HG03280 (cell line): ENCODE data around the gene RBFOX1.

Source experiments
- ATAC-seq: cut with Tn5 transposase; IDR thresholded peaks from one replicate; pipeline ENCODE4 v1.9.1; 2021; ENCODE audit warnings: mild to moderate bottlenecking, moderate library complexity; ENCODE audit not compliant: unreplicated experiment

RBFOX1 gene

DNA sequence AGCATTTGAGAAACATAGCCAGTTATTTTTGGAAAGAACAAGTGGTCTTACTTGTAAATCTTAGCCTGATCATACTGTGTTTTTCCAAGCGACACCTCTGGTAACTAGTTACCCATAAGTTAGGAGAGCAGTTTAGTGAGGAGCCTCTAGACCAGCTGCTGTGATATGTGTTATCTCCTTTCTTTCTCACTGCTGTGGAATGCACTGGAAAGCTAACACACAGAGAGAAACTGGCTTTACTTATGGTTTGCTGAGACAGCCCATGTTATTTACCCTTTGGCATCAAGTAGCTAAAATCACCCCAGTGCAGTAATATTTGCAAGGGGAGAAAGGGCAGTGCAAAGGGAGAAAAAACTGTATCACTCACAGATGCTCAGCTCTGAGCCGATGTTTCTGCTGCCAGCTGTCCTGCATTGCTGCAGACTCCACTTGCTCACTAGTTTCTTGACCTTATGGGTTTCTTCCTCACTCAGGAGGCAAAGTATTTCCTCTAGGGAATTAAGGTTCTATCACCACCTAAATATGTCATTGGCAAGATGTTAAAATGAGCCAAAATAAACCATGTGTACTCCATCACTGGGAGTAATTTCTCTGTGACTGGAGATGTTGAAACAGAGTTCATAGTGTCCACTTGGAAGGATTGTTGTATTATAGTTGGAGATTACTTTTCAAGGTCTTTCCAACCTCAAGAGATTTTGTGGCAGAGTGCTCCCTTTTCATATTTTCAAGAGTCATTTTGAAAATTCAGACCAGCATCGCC is 2.3 kb downstream of the RBFOX1 start:
- no peak for ATAC-seq

DNA sequence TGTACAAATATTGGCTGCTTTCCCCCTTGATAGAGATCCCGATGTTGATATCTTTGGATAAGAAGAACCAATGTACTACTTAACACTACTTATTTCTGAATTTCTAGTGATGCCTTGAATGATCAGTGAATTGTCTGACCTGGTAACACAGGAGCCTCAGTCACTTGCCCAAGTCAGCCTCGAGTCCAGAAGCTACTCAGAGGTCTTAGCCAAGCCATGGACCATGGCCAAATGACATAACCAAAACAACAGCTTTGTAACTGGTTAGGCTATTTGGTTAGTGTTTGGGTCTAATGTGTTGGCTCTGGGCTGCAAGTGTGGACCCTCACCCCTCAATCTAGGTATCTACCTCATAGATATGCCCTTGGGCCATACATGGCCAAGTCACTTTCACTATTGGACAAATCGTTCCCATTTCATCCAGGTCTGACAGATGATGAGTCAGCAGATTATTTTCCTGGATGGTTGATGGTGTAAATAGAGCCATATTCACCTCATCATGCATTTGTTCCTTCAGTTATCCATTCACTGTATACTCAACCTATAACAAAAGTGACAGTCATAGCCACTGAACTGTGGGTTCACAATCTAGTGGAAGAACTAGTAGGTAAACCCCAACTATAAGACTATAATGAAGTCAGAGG is 3.5 kb downstream of the RBFOX1 start:
- ATAC-seq, result no peak

DNA sequence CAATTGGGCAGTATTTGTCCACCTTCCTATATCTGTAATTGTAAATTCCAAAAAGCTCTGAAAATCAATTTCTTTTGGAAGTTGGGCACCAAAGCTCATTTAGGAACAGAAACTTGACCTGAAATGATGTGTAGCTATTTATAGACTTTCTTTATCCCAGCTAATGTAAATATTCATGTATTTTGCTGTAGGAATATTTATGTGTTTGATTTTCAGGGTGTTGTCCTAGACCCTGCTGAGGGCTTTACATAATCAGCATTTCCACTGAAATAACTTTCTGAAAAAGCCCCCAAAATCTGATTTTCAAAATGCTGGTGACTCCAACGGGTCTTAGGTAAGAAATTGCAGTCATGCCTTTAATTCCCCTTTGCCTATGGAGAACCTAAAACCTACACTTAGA is 4.1 kb downstream of the RBFOX1 start:
- ATAC-seq, result no peak

DNA sequence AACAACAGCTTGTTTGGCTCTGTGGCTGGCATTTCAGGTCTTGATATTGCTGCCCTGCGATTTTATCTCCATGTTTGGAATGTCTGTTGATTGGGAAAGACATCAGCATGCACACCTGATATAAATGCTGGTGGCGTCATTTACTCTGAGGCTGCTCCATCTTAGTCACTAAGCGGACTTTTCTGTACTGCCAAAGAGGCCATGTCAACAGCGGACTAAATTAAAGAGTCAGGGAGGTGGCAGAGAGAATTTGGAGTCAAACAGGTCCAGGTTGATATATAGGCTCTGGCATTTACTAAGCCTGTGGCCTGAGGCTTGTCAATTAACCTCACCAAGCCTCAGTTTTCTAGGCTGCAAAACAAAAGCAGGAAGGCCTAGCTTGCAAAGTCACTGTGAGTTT is 6.2 kb downstream of the RBFOX1 start:
- ATAC-seq, result no peak

DNA sequence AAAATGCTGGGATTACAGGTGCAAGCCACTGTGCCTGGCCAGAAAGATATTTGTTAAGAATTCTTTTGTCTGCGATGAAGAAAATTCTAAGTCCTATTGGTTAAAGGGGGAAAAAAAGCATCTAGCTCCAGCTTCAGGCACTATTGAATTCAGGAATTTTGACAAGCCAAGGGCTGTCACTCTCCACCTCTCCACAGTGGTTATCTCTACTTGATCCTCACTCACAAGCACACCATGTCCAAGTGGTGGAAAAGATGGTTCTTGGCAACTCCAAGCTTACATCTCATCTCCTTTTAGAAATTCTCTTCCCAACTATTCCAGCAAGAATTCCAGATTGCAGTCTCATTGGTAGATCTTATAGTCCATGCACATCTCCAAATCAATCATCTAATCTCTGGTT is 7.1 kb downstream of the RBFOX1 start:
- no peak for ATAC-seq

DNA sequence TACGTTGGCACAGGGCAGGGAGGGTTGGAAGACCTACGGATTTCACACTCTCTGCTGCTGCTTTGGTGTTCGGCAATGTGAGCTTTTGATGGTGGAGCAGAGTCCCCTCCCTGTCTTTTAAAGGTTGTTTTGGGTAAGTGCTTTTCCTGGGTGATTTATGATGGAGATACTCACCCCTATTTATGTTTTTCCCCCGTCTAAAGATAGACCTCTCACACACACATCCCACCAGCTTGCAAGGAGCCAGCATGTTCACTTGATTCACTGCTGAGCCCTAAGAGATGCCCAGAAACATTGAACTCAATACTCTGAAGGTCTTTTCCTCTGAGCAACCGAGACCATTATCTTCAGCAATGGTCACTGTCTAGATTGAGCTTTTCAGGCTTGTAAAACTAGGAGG is 8.3 kb downstream of the RBFOX1 start:
- ATAC-seq, result no peak

DNA sequence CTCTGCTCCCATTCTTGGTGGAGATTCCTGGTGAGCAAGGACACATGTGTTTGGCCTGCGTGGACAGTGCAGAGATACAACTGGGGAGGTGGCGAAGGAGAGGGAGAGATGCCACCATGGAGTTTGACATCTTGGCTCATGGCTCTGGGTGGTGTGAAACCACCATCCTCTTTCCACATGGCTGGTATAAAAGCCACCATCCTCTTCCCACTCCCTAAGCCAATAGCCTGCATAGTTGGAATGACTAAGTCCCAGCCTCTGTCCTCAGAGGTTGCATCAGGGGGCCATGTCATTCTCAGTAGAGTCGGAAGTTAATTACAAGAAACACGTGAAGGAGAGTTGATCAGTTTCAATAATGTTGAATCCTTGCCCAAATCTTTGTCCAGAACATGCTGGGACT is 10.0 kb downstream of the RBFOX1 start:
- no peak for ATAC-seq

DNA sequence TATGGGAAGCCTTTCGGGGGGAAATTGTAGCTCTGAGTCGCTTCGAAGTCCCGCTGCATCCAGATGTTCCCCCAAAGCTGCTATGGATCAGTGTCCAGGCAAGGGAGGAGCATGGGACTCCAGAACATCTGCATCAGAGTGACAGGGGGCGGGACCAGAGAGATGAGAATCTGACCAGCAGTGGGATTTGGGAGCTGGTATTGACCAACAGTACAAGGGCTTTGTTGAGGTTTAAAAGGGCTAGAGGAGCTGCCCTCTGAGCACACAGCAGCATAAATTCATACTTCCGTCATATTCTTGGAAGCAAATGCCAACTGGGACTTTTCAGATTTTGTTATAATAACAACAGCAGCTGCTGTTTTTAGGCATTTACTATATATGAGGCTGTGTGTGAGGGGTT is 10.6 kb downstream of the RBFOX1 start:
- ATAC-seq, result no peak

DNA sequence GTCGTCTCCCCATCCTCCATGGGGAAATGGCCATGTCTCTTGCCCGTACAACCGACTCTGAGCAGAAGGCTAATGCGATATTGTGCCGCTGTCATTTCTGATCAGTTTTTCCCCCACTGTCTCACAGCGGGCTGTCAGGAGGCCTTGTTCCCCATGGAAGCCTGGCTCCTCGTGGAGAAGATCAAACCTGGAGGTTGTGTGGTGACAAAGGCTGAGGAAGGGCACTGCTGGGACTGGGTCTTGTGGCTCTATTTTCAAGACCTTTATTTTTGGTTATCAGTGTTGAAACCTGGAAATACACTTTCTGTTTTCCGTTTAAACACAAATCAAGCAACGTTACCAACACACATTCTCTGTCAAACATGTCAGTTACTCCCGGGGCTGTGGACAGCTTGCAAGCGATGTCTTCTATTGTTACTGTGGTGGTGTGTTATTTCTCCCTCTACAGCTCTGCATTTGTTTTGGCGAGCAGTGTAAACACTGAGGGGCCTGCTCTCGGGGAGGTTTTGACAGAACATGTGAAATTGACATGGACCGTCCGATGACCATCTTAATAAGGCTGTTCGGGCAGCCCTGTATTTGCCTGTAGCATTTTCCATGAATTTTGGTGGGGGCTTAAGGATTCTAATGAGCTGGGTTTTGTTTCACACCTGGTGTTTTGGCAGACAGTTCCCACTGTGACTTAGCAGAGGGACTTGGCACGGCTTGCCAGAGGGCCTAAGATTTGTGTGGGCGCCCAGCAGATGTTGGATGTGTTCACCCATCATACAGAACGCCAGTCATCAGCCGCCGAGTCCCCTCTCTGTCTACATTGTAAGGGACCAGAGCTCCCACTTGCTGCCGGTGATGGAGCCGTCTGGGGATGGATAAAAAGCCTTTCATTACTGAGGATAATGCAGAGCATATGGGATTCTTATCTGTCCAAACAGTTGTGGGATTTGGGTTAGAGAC is 12.5 kb downstream of the RBFOX1 start:
- no peak for ATAC-seq

DNA sequence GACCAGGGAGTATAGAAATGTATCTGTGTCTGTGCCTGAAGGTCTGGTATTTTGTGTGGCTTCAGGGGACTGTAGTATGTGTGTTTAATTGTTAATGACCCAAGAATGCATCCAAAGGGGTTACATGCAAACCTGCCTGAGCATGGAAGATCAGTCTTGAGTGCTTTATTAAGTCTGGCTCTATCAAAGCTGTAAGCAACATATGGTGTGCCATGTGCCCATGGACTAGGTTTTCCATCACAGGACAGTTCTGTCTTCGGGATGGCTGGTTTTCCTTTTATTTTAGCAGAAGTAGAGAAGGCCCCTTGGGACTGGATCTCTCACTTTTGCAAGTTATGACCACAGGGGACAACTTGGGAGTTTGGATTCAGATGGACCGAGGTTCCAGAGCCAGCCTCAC is 18.2 kb downstream of the RBFOX1 start:
- no peak for ATAC-seq

DNA sequence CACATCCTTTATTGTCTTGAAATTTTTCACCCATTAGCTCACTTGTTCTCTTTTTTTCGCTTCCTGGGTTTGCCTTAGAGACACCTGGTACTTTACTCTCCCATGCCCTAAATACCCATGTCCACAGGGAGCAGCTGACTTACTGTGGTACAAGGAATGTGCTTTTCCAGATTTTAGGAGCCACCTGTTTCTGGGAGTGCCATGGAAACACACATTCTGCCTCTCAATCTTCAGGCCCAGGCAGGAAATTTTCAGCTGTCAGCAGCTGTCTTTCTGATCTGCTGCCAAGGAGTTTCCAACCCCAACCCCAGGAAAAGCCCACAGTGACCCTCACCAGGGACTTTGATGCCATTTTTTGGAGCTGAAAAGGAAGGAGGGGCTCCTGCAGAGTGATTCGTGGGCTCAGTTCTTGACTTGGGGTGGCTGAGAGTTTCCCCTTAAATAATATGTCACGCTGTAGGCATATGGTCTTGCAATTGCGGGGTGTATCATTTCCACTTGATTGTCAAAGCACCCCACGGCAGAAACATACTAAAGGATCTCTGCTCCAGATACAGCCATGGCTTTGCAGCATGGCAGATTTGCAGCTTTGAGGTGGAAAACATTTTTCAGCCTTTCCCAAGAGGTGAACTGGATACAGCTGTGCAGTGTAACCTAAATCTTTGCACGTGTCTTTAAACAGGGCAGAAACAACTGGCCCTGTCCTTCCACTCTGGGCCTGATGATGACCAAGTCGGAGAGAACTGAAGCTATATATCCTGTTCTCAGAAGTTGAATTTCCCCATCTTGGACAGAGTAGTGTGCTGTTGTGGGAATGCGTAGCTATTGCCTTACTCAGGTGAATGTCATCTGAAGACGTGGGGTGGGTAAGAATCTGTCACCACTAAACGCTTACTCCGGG is 19.2 kb downstream of the RBFOX1 start:
- no peak for ATAC-seq

DNA sequence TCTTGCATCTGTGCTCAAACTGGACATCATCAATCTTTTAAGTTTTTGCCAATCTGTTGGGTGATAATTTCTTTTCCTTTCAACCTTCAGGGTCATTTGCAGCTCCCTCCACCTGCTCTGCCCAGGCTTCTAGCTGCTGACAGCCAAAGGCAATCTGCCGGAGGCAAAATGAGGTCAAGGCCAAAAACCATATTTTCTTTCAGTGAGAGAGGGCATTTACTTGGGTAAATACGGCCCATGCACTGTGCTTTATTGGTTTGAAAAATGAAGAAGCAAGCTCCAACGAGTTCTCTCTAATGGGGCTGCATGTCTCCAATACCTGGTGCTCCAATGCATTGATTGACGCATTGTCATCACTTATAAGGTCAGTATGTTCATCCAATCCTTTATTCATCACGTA is 23.1 kb downstream of the RBFOX1 start:
- no peak for ATAC-seq

DNA sequence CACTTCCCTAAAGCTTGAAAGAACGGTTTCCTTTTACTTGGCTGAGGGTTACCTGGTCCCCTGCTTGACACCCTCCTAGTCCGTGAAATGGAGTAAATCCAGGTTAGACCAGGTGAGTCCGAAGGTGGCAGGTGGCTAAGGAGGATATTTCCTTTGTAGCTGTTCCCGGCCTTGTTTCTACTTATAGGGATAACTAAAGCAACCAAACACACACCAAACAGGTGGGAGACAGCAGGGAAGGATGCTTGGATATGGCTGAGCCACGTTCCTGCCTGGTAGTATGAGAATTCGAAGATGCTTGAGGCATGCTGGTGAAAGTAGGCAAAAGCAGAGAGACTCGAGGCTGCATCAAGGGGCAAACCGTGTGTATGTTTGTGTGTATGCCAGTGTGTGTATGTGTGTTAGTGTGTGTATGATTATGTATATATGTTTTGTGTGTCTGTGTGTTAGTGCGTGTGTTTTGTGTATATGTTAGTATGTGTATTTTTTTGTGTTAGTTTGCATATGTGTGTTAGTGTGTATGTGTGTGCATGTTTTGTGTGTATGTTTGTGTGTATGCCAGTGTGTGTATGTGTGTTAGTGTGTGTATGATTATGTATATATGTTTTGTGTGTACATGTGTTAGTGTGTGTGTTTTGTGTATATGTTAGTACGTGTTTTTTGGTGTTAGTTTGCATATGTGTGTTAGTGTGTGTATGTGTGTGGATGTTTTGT is 28.9 kb downstream of the RBFOX1 start:
- no peak for ATAC-seq

DNA sequence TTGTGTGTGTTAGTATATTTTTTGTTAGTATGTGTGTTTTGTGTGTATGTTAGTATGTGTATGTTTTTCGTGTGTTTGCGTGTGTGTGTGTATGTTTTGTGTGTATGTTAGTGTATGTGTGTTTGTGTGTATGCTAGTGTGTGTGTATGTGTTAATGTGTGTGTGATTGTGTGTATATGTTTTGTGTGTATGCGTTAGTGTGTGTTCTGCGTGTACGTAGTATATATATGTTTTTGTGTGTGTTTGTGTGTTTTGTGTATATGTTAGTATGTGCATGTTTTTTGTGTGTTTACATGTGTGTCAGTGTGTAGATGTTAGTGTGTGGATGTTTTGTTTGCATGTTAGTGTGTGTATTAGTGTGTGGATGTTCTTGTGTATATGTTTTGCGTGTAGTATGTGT is 29.6 kb downstream of the RBFOX1 start:
- ATAC-seq, result no peak

DNA sequence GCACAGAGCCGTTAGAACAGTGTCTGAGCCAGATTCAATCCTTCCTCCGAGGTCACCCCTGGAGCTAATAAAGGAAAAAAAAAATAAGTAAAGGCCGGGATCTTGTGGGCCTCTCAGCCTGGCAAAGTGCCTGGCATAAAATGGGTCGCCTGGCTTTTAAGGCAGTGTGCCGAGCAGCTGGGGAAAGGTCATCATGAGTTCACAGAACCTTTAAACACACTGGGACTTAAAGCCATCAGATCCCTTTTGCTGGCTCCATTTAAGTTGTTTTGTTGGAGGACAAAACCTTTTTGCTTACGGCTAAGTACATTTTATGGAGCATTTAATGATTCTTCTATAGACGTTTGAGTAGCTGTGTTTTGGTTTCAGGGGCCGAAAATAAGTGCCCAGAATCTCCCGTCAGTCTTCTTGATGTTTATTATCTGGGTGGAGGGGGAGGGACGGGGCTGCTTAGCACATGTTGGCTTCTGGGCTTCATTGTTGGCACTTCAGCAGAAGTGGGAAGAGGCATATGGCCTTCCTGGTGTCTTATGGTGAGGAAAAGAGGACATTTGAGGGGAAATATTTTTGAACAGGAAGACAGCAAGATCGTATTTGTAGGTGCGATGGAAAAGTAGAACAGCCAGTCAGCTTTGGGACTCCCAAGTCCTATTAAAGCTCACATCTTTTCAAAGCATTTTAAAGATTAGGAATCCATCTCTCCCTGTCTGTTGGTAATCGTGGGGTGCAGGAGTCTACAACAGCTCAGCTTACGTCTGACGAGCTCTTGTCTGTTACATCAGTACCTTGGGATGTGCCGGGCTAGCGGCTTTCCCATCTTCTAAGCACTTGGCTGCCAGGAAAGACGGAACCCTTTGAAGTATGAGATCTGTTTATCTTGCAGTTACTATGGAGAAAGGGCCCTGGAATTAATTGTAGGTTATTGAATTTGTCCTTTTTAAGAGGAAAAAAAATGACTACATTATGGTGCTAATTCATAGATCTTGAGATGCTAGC is 31.1 kb downstream of the RBFOX1 start:
- ATAC-seq, result no peak

DNA sequence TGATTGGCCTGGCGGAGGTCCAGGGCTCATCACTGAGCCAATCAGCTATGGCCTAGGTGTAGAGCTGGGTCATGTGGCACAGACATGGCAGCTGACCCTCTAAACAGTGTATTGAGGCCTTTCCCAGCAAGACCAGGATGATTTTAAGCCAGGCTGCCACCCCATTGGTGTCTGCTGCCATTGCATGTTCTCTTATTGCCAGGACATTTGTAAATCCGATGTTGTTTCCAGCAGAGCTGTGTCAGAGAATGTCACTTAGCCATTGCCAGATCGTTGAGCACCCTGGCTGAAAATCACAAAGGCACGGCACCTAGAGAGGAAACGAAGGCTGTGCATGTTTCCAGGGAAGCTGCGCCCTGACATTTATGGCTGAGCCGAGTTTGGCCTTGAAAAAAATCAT is 33.4 kb downstream of the RBFOX1 start:
- ATAC-seq, result no peak

DNA sequence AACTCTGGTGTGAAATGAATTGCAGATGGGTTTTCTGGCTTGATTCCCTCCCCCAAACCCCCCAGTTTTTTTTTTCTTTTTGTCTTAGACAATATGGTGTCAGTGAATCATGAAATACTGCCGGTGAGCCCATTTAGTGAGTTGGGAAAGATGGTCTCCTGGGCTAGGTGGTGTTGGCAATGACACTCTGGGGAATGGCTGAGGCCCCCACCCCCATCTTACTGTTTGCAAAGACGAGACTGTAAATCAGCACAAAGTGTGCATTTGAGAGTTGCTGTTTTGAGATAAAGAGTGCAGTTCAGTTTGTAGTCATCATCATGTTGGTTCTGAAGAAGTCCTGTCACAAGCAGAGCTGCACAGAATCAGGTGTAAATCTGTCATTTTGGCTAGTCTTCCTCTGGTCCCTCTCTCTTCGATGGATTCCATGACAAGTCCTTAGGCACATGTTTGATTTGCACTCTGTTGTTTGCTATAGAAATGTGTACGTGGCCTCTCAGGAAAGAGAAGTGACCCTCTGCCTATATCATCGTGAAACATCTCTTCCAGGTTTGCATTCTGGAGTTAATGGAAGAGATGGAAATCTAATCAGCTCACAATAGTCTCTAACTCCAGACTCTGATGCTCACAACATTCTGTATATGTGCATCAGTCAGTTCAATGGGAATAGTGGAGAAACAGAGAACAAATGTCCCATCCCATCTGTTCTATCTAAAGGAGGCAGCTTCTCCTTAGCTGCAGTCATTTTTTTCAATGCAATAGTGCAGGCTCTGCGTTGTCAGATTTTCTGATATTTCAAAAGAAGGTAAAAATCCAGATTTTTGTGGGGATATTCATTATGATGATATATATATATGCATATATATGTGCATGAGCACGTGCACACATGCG is 34.6 kb downstream of the RBFOX1 start:
- no peak for ATAC-seq

DNA sequence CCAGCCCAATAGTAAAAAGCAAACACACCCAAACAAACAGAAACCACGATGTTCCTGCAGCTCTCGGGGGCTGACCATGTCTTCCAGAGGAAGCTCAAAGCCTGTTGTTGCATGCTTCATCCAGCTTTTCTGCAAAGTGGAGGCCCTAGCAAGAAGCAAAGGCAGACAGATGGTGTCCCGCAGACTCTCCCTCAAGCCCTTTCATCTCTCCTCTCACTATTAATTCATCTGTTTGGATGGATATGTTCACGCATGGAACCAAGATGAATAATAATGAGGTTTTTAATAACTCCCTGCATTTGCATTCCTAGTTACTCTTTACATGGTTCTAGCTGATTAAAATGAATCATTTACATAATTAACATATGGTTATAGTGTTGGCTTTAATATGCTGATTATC is 36.6 kb downstream of the RBFOX1 start:
- no peak for ATAC-seq
